ENCODE measurements around the gene TNNC1.

TNNC1 gene

GRCh38 chr3:52453496-52454249 is at the start of gene TNNC1:
Gene TNNC1 (minus strand): TSS chr3:52454041. CDS start chr3:52454015, 26 bp downstream.
- no peak for DNase-seq (ENCODE audit: extremely low spot score)
- ChIA-PET CTCF (interaction anchor here (1.2 to 17.8 kb wide), 4 partner anchors 8 to 24 kb away, joined by 3 to 345 read pairs (median 4); partner anchors contain the start of gene SEMA3G), POLR2A (no interaction called here)
- TF ChIP-seq CTCF (IDR thresholded peaks at IDR 0.05; ENCODE audit: control extremely low read depth, extremely low read depth, low read depth, missing control alignments), result no peak

- POLR2A ChIA-PET, result interaction anchor here (0.9 kb wide), 1 partner anchor 33 kb away, joined by 4 read pairs; the partner anchor contains the start of gene UQCC5
- no peak for DNase-seq (ENCODE audit: extremely low spot score)
- TF ChIP-seq CTCF (IDR thresholded peaks at IDR 0.05; ENCODE audit: control extremely low read depth, extremely low read depth, low read depth, missing control alignments), result no peak
- CTCF ChIA-PET, result no interaction called here
Measured at GRCh38 chr3:52502808-52503350, 49.0 kb upstream of the TNNC1 start.

GRCh38 chr3:52502001-52502400 is 48.2 kb upstream of the TNNC1 start:
- DNase-seq (ENCODE audit: extremely low spot score), result no peak
- ChIA-PET POLR2A (no interaction called here), CTCF (no interaction called here)
- no peak for TF ChIP-seq CTCF (IDR thresholded peaks at IDR 0.05; ENCODE audit: control extremely low read depth, extremely low read depth, low read depth, missing control alignments)

- no peak for DNase-seq (ENCODE audit: extremely low spot score)
- TF ChIP-seq CTCF (IDR thresholded peaks at IDR 0.05; ENCODE audit: control extremely low read depth, extremely low read depth, low read depth, missing control alignments), result no peak
- POLR2A ChIA-PET, result no interaction called here
- CTCF ChIA-PET, result no interaction called here
Measured at GRCh38 chr3:52501046-52501445, 47.2 kb upstream of the TNNC1 start.

- POLR2A ChIA-PET, result no interaction called here
- CTCF ChIA-PET, result interaction anchor here (0.5 to 1.8 kb wide), 3 partner anchors 38 to 64 kb away, joined by 3 to 4 read pairs (median 3); partner anchors contain the start of gene UQCC5
- no peak for TF ChIP-seq CTCF (IDR thresholded peaks at IDR 0.05; ENCODE audit: control extremely low read depth, extremely low read depth, low read depth, missing control alignments)
- DNase-seq (ENCODE audit: extremely low spot score), result no peak
Measured at GRCh38 chr3:52498137-52499054, 44.6 kb upstream of the TNNC1 start.

Measured in GM10248 (cell line).